SK-N-SH treated with all-trans-retinoic acid at 6 μM for 48 hours (cell line): ENCODE data around the gene TMC3.

Source experiments
- ATAC-seq: fragments of 200-7000 bp; cut with Tn5 transposase; 3 replicates; pipeline ENCODE4 v1.9.1; 2020; ENCODE audit warnings: mild to moderate bottlenecking, moderate library complexity
- ARNTL ChIP-seq: fragments of 450-650 bp; formaldehyde crosslinking; IDR thresholded peaks from 2 replicates; pipeline ENCODE4 v1.5.0; 2020; ENCODE audit warnings: low read depth, mild to moderate bottlenecking, moderate library complexity, borderline replicate concordance
- CSDC2 ChIP-seq: fragments of 250-450 bp; sonication (Bioruptor Pico); IDR thresholded peaks from 2 replicates; pipeline ENCODE4 v1.5.0; 2020; ENCODE audit warnings: mild to moderate bottlenecking, moderate library complexity
- CSRNP3 ChIP-seq: fragments of 250-450 bp; sonication (Bioruptor Pico); IDR thresholded peaks from 2 replicates; pipeline ENCODE4 v1.5.1; 2021; ENCODE audit warnings: mild to moderate bottlenecking, moderate library complexity
- ESRRG ChIP-seq: fragments of 250-450 bp; sonication (Bioruptor Pico); IDR thresholded peaks from 2 replicates; pipeline ENCODE4 v1.6.1; 2021; ENCODE audit warnings: mild to moderate bottlenecking
- GLIS3 ChIP-seq: fragments of 250-450 bp; sonication (Bioruptor Pico); IDR thresholded peaks from 2 replicates; pipeline ENCODE4 v1.5.0; 2020; ENCODE audit warnings: mild to moderate bottlenecking, moderate library complexity
- ISL1 ChIP-seq: fragments of 250-450 bp; sonication (Bioruptor Pico); IDR thresholded peaks from 2 replicates; pipeline ENCODE4 v2.1.2; 2022; ENCODE audit warnings: mild to moderate bottlenecking, moderate library complexity
- OSR1 ChIP-seq: fragments of 250-450 bp; sonication (Bioruptor Pico); IDR thresholded peaks from 2 replicates; pipeline ENCODE4 v1.8.0; 2022; ENCODE audit warnings: moderate library complexity, mild to moderate bottlenecking, inconsistent platforms
- PATZ1 ChIP-seq: fragments of 250-450 bp; sonication (Bioruptor Pico); IDR thresholded peaks from 2 replicates; pipeline ENCODE4 v1.8.0; 2020; ENCODE audit warnings: mild to moderate bottlenecking, moderate library complexity, borderline replicate concordance
- POU6F1 ChIP-seq: fragments of 250-450 bp; sonication (Bioruptor Pico); IDR thresholded peaks from 2 replicates; pipeline ENCODE4 v1.8.0; 2021; ENCODE audit warnings: low read depth, mild to moderate bottlenecking, moderate library complexity, borderline replicate concordance
- PPARA ChIP-seq: fragments of 250-450 bp; sonication (Bioruptor Pico); IDR thresholded peaks from 2 replicates; pipeline ENCODE4 v1.5.0; 2020; ENCODE audit warnings: mild to moderate bottlenecking, borderline replicate concordance
- SNAI2 ChIP-seq: fragments of 250-450 bp; sonication (Bioruptor Pico); IDR thresholded peaks from 2 replicates; pipeline ENCODE4 v1.5.0; 2020; ENCODE audit warnings: mild to moderate bottlenecking, moderate library complexity
- TCF4 ChIP-seq: fragments of 250-450 bp; sonication (Bioruptor Pico); IDR thresholded peaks from 2 replicates; pipeline ENCODE4 v1.8.0; 2021; ENCODE audit warnings: mild to moderate bottlenecking, moderate library complexity, borderline replicate concordance
- TOX ChIP-seq: fragments of 250-450 bp; sonication (Bioruptor Pico); IDR thresholded peaks from 2 replicates; pipeline ENCODE4 v1.8.0; 2021; ENCODE audit warnings: mild to moderate bottlenecking, moderate library complexity, borderline replicate concordance
- TSHZ2 ChIP-seq: fragments of 250-450 bp; sonication (Bioruptor Pico); IDR thresholded peaks from 2 replicates; pipeline ENCODE4 v1.5.0; 2020; ENCODE audit warnings: mild to moderate bottlenecking, moderate library complexity
- ZC3H10 ChIP-seq: fragments of 250-450 bp; sonication (Bioruptor Pico); IDR thresholded peaks from 2 replicates; pipeline ENCODE4 v1.5.1; 2021; ENCODE audit warnings: mild to moderate bottlenecking, moderate library complexity
- ZFP3 ChIP-seq: fragments of 250-450 bp; sonication (Bioruptor Pico); IDR thresholded peaks from 2 replicates; pipeline ENCODE4 v1.5.0; 2020; ENCODE audit warnings: mild to moderate bottlenecking, moderate library complexity
- ZFP30 ChIP-seq: fragments of 450-650 bp; formaldehyde crosslinking; IDR thresholded peaks from 2 replicates; pipeline ENCODE4 v1.5.0; 2022; ENCODE audit warnings: mild to moderate bottlenecking, moderate library complexity
- ZNF565 ChIP-seq: fragments of 450-650 bp; formaldehyde crosslinking; conservative IDR thresholded peaks from 2 replicates; pipeline ENCODE4 v1.5.0; 2020; ENCODE audit warnings: low read depth, mild to moderate bottlenecking, moderate library complexity
- ZNF70 ChIP-seq: fragments of 450-650 bp; formaldehyde crosslinking; IDR thresholded peaks from 2 replicates; pipeline ENCODE4 v1.5.0; 2020; ENCODE audit warnings: mild to moderate bottlenecking, moderate library complexity
- ZNF8 ChIP-seq: fragments of 450-650 bp; formaldehyde crosslinking; IDR thresholded peaks from 2 replicates; pipeline ENCODE4 v1.5.0; 2020; ENCODE audit warnings: mild to moderate bottlenecking, moderate library complexity

The TMC3 gene

GRCh38 chr15:81294516-81294880, 79.5 kb downstream of the TMC3 start:
- no peak for ATAC-seq

GRCh38 chr15:81293728-81294515, 80.1 kb downstream of the TMC3 start:
- TF ChIP-seq CSDC2 (no peak), ZFP3 (CRISPR knock-in tag) (no peak), ARNTL (CRISPR knock-in tag) (no peak), SNAI2 (CRISPR knock-in tag) (no peak), ZC3H10 (CRISPR knock-in tag) (no peak), ZNF565 (CRISPR knock-in tag) (no peak), ISL1 (CRISPR knock-in tag) (no peak), ZNF70 (CRISPR knock-in tag) (no peak), PPARA (CRISPR knock-in tag) (no peak), PATZ1 (CRISPR knock-in tag) (no peak), ZFP30 (CRISPR knock-in tag) (no peak), TCF4 (CRISPR knock-in tag) (no peak), CSRNP3 (CRISPR knock-in tag) (no peak), ZNF8 (no peak), TOX (CRISPR knock-in tag) (no peak), ESRRG (CRISPR knock-in tag) (no peak)
- ATAC-seq: no peak

More at GRCh38 chr15:81294516-81294880, 79.5 kb downstream of the TMC3 start:
- TF ChIP-seq PPARA (CRISPR knock-in tag) (no peak), ZNF8 (no peak), ZFP30 (CRISPR knock-in tag) (no peak), ARNTL (CRISPR knock-in tag) (no peak)

GRCh38 chr15:81292523-81293001, 81.5 kb downstream of the TMC3 start:
- no peak for ATAC-seq
- no peak for TF ChIP-seq ZNF565 (CRISPR knock-in tag)
- TF ChIP-seq PPARA (CRISPR knock-in tag): no peak
- TF ChIP-seq GLIS3: no peak
- TF ChIP-seq TCF4 (CRISPR knock-in tag): no peak
- TF ChIP-seq SNAI2 (CRISPR knock-in tag): no peak
- TF ChIP-seq ISL1 (CRISPR knock-in tag): no peak
- no peak for TF ChIP-seq TSHZ2
- TF ChIP-seq ZC3H10 (CRISPR knock-in tag): no peak
- TF ChIP-seq ZFP3 (CRISPR knock-in tag): no peak
- no peak for TF ChIP-seq ZFP30 (CRISPR knock-in tag)
- no peak for TF ChIP-seq POU6F1 (CRISPR knock-in tag)
- TF ChIP-seq PATZ1 (CRISPR knock-in tag): no peak
- no peak for TF ChIP-seq OSR1 (CRISPR knock-in tag)
- no peak for TF ChIP-seq ZNF8
- TF ChIP-seq ARNTL (CRISPR knock-in tag): no peak
- TF ChIP-seq TOX (CRISPR knock-in tag): no peak
